ENCODE results near the gene RNF8.

The RNF8 gene

GRCh38 chr6:37359039-37359438 is 5.3 kb downstream of the RNF8 start:
- DNase-seq (ENCODE audit: low spot score) = no peak

GRCh38 chr6:37362101-37362828 is 8.5 kb downstream of the RNF8 start:
- DNase-seq (ENCODE audit: low spot score) = no peak

GRCh38 chr6:37365791-37366190 is 12.0 kb downstream of the RNF8 start:
- peak; percentile 64 for DNase-seq (ENCODE audit: low spot score)

GRCh38 chr6:37366910-37367309 is 13.1 kb downstream of the RNF8 start:
- no peak for DNase-seq (ENCODE audit: low spot score)

- no peak for DNase-seq (ENCODE audit: low spot score)
Observed at GRCh38 chr6:37368961-37369320, 15.2 kb downstream of the RNF8 start.

- DNase-seq (ENCODE audit: low spot score) = peak; percentile 89
Observed at GRCh38 chr6:37369321-37370201, 15.8 kb downstream of the RNF8 start.

- no peak for DNase-seq (ENCODE audit: low spot score)
Observed at GRCh38 chr6:37371154-37372083, 17.6 kb downstream of the RNF8 start.

- DNase-seq (ENCODE audit: low spot score) = no peak
Observed at GRCh38 chr6:37372116-37372515, 18.3 kb downstream of the RNF8 start.

GRCh38 chr6:37373822-37374471 is 20.2 kb downstream of the RNF8 start:
- DNase-seq (ENCODE audit: low spot score) = no peak

GRCh38 chr6:37375376-37375775 is 21.6 kb downstream of the RNF8 start:
- DNase-seq (ENCODE audit: low spot score) = no peak

- DNase-seq (ENCODE audit: low spot score) = no peak
Observed at GRCh38 chr6:37376078-37376743, 22.4 kb downstream of the RNF8 start.

GRCh38 chr6:37381579-37381978 is 27.8 kb downstream of the RNF8 start:
- peak; percentile 11 for DNase-seq (ENCODE audit: low spot score)

GRCh38 chr6:37382994-37383765 is 29.4 kb downstream of the RNF8 start:
- no peak for DNase-seq (ENCODE audit: low spot score)

- no peak for DNase-seq (ENCODE audit: low spot score)
Observed at GRCh38 chr6:37388578-37388977, 34.8 kb downstream of the RNF8 start.

GRCh38 chr6:37389857-37390256 is 36.1 kb downstream of the RNF8 start:
- DNase-seq (ENCODE audit: low spot score) = no peak

- DNase-seq (ENCODE audit: low spot score) = no peak
Observed at GRCh38 chr6:37391120-37391519, 37.3 kb downstream of the RNF8 start.

- no peak for DNase-seq (ENCODE audit: low spot score)
Observed at GRCh38 chr6:37392821-37393220, 39.0 kb downstream of the RNF8 start.

- DNase-seq (ENCODE audit: low spot score) = no peak
Observed at GRCh38 chr6:37393381-37393929, 39.7 kb downstream of the RNF8 start.

GRCh38 chr6:37396571-37397180 is 42.9 kb downstream of the RNF8 start:
- DNase-seq (ENCODE audit: low spot score) = no peak

- DNase-seq (ENCODE audit: low spot score) = no peak
Observed at GRCh38 chr6:37399131-37399530, 45.3 kb downstream of the RNF8 start.

All from pons (tissue), 1 donor.